ENCODE results near the gene LUC7L3.

Gene LUC7L3

DNA sequence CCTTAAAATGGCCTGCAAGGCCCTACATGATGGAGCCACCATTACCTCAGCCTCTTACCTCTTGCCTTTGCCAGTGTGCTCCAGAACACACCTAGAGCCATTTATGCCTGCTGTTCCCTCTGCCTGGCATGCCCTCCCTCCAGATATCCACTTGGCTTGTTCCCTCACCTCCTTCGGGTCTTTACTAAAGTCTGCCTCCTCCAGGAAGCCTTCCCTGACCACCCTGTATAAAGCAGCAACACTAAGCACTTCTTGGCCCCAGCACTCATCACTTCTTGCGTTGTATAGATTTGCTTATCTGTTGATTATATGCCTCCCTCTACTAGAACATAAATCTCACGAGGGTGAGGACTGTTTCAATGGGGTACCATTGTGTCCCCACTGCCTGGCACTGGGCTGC, 37.0 kb upstream of the LUC7L3 start:
- DNase-seq = no peak

DNA sequence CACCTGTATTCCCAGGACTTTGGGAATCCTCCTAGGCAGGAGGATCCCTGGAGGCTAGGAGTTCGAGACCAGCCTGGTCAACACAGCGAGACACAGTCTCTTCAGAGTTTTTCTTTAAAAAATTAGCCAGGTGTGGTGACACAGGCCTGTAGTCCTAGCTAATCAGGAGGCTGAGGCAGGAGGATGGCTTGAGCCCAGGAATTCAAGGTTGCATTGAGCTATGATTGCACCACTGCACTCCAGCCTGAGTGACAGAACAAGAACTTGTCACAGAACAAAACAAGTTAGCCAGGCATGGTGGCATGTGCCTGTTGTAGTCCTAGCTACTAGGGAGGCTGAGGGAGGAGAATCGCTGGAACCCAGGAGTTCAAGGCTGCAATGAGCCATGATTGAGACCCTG, 36.5 kb upstream of the LUC7L3 start:
- TF ChIP-seq GATA1 (IDR thresholded peaks at IDR 0.05; ENCODE audit: low read depth, low read length) (no peak), POLR2A (IDR thresholded peaks at IDR 0.05; ENCODE audit: low read length) (no peak)
- no peak for DNase-seq

More for the DNA sequence above, 37.0 kb upstream of the LUC7L3 start:
- TF ChIP-seq POLR2A (IDR thresholded peaks at IDR 0.05; ENCODE audit: low read length) (no peak), GATA1 (IDR thresholded peaks at IDR 0.05; ENCODE audit: low read depth, low read length) (no peak)

- TF ChIP-seq POLR2A (IDR thresholded peaks at IDR 0.05; ENCODE audit: low read length) (no peak), GATA1 (IDR thresholded peaks at IDR 0.05; ENCODE audit: low read depth, low read length) (no peak)
- DNase-seq = no peak
Observed at GRCh38 chr17:50683434-50684287, 35.7 kb upstream of the LUC7L3 start.

GRCh38 chr17:50684288-50684611, 35.2 kb upstream of the LUC7L3 start:
- TF ChIP-seq GATA1 (IDR thresholded peaks at IDR 0.05; ENCODE audit: low read depth, low read length) (no peak), POLR2A (IDR thresholded peaks at IDR 0.05; ENCODE audit: low read length) (no peak)
- DNase-seq = no peak

- TF ChIP-seq GATA1 (IDR thresholded peaks at IDR 0.05; ENCODE audit: low read depth, low read length) (no peak), POLR2A (IDR thresholded peaks at IDR 0.05; ENCODE audit: low read length) (no peak)
- DNase-seq = no peak
Observed at GRCh38 chr17:50684612-50685333, 34.6 kb upstream of the LUC7L3 start.

GRCh38 chr17:50685334-50685665, 34.1 kb upstream of the LUC7L3 start:
- DNase-seq = no peak
- TF ChIP-seq POLR2A (IDR thresholded peaks at IDR 0.05; ENCODE audit: low read length) (no peak), GATA1 (IDR thresholded peaks at IDR 0.05; ENCODE audit: low read depth, low read length) (no peak)

DNA sequence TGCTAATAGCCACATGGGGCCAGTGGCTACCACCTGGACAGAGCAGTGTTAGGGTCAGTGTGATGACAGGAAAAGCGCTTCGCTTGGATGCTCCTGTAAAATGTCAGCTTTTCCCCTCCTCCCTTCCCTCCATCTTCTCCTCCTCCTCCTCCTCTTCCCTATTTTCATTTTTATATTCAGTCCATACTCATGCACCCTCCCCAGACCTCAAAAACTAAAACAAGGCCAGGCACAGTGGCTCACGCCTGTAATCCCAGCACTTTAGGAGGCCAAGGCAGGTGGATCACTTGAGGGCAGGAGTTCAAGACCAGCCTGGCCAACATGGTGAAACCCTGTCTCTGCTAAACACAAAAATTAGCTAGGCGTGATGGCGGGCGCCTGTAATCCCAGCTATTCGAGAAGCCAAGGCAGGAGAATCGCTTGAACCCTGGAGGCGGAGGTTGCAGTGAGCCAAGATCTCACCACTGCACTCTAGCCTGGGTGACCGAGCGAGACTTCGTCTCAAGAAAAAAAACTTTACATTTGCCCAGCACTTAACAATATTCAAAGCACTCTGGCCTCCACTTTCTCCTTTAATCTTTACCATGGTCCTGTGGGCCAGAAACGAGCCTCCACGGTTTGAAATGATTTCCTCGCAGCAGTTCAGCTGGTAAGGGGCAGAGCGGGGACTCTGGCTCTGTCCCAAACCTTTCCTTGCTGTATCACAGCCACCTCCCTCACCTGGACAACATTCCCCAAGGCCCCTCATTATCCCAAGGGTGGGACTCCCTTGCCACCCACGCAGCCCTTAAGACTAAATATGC, 33.5 kb upstream of the LUC7L3 start:
- TF ChIP-seq GATA1 (IDR thresholded peaks at IDR 0.05; ENCODE audit: low read depth, low read length) = no peak
- TF ChIP-seq POLR2A (IDR thresholded peaks at IDR 0.05; ENCODE audit: low read length) = no peak
- no peak for DNase-seq

GRCh38 chr17:50686494-50687199, 32.8 kb upstream of the LUC7L3 start:
- TF ChIP-seq GATA1 (IDR thresholded peaks at IDR 0.05; ENCODE audit: low read depth, low read length) (no peak), POLR2A (IDR thresholded peaks at IDR 0.05; ENCODE audit: low read length) (no peak)
- DNase-seq = no peak

DNA sequence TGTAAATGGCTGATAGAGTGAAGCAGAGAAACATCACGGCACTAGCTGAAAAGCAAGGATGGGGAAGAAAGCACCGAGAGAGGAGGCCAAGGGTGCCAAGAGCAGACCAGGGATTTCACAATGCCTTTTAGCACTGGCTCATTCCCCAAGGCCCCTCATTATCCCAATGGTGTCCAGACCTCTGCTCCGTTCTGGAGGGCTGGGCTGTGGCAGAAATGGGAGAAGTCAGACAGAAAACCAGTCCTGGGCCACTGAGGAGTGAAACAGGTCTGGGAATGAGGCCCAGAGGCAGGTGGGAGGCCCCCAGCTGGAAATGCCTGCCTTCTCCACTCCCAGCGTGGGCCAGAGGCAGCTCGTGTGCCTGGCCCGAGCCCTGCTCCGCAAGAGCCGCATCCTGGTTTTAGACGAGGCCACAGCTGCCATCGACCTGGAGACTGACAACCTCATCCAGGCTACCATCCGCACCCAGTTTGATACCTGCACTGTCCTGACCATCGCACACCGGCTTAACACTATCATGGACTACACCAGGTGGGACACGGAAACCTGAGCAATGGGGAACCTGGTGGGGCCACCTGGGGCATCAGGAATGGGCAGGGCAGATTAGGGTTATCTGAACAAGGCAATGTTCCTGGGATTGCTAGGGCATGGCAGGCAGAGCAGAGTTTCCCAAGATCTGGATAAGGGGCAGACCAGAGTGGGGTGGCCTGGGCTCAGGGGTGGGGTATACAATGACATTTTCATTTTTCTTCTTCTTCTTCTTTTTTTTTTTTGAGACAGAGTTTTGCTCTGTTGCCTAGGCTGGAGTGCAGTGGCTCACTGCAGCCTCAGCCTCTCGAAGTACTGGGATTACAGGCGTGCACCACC, 32.0 kb upstream of the LUC7L3 start:
- no peak for DNase-seq
- TF ChIP-seq POLR2A (IDR thresholded peaks at IDR 0.05; ENCODE audit: low read length) (no peak), GATA1 (IDR thresholded peaks at IDR 0.05; ENCODE audit: low read depth, low read length) (no peak)

DNA sequence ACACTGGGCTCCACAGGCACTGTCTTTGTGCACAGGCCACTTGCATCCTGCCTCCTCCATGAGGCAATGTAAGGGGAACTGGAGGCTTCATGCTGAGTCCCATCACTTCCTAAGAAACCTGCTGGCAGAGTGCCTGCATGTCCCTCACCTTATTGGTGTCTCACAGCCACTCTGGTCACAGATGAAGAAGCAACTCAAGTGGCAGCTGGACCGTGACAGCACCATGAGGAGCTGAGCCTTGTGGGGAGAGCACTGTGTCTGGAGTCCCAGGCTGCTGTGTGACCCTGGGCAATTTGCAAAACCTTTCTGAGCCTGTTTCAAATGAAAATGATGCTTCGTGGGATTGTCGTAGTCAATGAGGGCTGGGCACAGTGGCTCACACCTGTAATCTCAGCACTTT, 31.2 kb upstream of the LUC7L3 start:
- no peak for TF ChIP-seq POLR2A (IDR thresholded peaks at IDR 0.05; ENCODE audit: low read length)
- no peak for TF ChIP-seq GATA1 (IDR thresholded peaks at IDR 0.05; ENCODE audit: low read depth, low read length)
- no peak for DNase-seq

GRCh38 chr17:50689251-50689650, 30.2 kb upstream of the LUC7L3 start:
- no peak for DNase-seq
- TF ChIP-seq GATA1 (IDR thresholded peaks at IDR 0.05; ENCODE audit: low read depth, low read length) = no peak
- no peak for TF ChIP-seq POLR2A (IDR thresholded peaks at IDR 0.05; ENCODE audit: low read length)

GRCh38 chr17:50689956-50690886, 29.2 kb upstream of the LUC7L3 start:
- no peak for TF ChIP-seq GATA1 (IDR thresholded peaks at IDR 0.05; ENCODE audit: low read depth, low read length)
- TF ChIP-seq POLR2A (IDR thresholded peaks at IDR 0.05; ENCODE audit: low read length) = no peak
- no peak for DNase-seq

All from erythroblast (primary cell).